Smooth muscle cell of the brain vasculature (primary cell): ENCODE measurements around the gene KIF26A.

Source experiments
- DNase-seq: peaks from one replicate; pipeline ENCODE4 v3.0.0-alpha.2; 2012; ENCODE audit warnings: low read depth, low spot score

Gene KIF26A

DNA sequence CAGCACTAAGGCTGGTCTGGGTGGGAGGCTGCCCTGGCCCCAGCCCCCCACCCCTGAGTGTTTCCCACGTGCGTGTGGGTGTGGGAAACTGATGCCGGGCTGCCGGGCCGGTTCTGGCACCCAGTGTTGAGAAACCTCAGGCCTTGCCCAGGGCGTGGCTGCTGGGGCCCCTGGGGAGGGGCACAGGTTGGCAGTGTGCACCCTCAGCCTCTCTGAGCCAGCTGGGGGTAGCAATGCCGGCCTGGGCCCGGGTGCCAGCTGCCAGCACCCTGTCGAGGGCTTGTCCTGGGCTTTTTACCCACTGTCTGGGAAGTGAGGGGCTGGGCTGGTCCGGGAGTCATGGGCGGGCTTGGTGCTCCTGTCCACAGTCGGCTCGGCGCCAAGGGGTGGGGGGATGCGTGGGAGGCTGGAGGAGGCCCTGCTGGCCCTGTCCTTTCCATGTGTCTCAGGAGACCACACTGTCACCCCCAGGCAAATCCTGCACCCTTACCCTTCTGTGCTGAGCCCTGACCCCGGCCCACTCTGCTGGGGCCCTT lies 37.2 kb upstream of the KIF26A start:
- no peak for DNase-seq

DNA sequence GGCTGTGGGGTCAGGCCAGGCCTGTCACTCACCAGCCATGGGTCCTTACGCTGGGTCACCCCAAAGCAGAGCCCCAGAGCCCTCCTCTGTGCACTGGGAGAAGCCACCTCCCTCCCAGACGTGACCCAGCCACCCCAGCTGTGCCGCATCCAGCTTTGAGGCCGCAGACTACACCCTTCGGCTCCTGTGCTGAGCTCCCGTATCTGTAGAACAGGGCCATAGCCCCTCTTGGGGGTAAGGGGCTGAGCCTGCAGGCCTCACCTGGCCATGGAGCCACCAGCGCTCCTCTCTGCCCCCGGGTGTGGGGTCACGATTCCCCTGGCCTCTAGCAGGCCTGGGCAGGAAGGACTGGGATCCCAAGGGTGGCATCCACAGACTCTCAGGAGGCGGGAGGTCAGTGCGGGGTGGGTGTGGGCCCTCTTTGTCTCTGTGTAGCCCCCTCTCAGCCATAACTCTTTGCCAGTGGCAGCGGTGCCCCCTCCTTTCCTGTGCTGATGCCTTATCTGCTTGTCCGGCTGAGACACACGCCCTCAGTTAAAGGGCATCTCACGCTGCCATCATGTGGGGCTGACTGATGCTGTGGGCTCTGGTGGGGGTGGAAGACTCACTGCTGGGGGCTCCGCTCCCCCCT lies 36.6 kb upstream of the KIF26A start:
- no peak for DNase-seq

DNA sequence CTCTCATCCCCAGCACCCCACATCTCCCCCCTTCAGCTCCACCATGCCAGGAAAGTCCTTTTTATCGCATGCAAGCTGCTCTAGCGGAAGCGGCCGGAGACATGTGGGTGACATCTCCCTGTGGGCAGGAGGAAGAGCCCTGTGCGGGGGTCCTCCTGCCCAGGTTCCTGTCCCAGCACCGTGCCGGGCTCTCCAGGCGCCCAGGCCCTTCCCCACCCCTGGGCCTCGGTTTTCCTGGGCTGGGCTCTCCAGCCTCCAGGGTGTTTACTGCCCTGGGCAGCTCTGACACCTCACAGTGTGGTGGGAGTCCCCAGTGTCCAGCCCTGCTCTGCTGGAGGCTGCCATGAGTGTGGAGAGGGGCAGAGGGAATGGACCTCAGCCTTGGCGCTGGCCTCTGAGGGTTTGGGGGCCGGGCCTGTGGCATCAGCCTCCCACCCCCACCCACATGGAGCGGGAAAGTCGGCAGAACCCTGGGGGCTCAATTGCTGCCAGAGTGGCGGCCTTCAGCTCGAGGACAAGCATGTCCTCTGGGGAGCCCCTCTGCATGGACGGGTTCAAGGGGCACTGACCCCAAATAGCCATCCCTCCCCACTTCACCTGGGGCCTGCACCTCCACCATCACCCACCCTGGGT lies 36.0 kb upstream of the KIF26A start:
- no peak for DNase-seq

DNA sequence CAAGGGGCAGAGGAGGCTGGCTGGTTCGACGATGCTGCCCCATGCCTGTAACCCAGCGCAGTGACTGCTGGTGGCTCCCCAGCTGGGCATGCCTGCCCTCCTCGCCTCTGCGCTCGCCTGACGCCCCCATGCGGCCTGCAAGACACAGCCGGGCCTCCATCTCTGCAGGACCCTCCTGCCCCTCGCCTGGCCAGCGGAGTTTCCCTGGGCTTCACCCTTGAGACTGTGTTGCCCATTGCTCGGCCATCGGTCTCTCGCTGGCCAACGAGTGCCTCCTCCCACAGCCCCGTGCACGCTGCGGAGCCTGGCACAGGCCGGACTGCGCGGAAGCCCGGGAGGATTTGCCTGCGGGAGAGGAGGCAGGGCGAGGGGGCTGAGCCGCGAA lies 35.3 kb upstream of the KIF26A start:
- DNase-seq = no peak

DNA sequence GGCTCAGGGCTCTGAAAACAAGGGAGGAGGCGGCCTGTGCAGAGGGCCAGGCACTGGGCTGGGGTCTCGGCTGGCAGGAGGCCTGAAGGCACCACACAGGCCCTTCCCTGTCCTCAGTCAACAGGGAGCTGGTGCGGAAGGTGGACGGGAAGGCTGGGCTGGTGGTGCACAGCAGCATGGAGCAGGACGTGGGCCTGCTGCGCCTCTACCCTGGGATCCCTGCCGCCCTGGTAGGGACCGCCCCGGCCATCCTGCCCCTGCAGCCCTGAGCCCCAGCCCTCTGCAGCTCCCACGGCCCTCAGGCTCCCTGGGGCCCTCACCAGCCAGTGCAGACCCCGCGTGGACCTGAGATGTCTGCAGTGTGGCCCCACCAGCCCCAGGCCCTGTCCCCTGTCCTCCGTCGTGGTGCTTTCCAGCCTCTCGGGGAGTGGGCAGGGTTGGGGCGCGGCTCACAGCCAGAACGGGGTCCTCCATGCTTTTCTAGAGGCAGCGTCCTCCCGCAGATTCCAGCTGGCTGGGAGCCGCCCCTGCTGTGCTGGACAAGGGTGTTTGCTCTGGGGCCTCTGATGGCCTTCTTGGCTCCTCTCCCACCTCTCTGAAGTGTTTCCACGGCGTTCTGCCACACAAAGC lies 34.8 kb upstream of the KIF26A start:
- DNase-seq = no peak

DNA sequence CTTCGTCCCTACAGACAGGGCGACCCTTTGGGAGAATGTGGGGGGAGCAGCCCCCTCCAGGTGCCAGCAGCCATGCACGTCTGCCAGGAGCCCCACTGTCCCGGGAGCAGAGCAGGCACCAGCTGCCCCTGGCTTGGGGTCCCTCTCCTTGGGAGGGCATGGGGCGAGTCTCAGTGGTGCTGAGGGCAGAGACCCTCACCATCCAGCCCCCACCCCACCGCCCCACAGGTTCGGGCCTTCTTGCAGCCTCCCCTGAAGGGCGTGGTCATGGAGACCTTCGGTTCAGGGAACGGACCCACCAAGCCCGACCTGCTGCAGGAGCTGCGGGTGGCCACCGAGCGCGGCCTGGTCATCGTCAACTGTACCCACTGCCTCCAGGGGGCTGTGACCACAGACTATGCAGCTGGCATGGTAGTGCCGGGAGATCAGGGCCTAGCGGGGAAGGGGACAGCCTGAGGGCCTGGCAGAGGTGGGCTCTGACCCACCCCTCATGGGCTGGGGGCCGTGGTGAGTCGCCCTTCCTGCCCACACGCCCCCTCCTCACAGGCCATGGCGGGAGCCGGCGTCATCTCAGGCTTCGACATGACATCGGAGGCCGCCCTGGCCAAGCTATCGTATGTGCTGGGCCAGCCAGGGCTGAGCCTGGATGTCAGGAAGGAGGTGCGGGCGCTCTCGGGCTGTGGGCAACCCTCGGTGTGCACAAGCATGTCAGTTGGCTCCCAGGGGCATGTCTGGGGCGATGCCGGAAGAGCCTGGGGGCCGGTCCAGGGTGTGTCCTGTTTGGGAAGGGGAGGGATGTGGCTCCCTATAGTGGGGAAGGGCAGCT lies 34.1 kb upstream of the KIF26A start:
- DNase-seq = no peak

DNA sequence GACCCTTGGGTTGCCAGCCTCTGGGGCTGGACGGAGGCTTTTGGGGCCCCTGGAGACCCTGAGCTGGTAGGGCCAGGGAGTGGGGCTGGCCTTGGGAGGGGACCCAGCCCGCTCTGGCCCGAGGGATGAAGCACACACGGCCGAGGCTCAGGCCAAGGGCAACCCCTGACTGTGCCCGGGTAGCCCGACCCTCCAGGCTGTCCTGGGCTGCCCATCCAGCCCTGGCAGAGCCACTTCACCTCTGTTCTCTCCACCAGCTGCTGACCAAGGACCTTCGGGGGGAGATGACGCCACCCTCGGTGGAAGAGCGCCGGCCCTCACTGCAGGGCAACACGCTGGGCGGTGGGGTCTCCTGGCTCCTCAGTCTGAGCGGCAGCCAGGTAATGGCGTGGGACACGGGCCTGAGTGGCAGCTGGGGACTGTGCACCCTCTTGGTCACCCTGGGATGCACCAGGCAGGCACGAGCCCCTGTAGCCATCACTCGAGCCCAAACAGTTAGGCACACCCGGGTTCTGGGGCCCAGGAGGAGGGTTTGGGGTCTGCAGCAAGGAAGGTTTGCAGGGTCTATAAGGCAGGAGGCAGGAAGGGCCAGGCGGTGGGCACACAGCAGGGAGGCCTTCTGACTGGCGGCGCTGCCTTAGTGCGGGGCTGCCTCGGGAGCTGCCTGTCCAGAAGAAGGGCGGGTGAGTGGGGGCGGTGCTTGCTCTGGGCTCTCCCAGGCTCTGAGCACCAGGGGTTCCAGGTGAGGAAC lies 33.1 kb upstream of the KIF26A start:
- DNase-seq = no peak

DNA sequence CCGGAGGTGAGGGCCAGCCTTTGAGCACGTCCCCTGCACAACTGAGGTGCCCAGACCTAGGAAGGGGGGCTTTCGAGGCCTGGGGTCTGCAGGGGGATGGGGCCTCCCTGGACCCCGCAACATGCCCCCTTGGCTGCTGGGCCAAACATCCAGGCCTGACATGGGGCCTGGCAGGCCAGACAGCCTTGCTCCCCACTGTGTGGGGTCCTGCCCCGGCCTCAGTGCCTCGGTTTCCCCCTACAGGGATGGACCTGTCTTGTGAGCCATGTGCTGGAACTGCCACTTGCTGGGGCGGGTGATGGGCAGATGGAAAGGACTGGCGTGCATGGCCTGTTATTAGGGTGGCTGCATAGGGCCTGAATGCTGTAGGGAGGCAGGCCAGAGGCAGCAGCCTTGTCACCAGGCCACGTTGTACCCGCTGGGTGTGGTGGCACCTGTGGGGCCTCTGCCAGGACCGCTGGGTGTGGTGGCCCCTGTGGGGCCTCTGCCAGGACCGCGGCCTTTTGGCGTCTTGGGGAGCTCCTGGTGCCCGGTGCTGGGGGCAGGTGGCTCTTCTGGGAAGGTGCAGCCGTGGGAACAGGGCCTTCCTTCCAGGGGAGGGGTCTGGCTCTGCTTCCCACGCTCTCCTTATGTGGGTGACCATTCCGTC lies 32.4 kb upstream of the KIF26A start:
- DNase-seq = no peak

DNA sequence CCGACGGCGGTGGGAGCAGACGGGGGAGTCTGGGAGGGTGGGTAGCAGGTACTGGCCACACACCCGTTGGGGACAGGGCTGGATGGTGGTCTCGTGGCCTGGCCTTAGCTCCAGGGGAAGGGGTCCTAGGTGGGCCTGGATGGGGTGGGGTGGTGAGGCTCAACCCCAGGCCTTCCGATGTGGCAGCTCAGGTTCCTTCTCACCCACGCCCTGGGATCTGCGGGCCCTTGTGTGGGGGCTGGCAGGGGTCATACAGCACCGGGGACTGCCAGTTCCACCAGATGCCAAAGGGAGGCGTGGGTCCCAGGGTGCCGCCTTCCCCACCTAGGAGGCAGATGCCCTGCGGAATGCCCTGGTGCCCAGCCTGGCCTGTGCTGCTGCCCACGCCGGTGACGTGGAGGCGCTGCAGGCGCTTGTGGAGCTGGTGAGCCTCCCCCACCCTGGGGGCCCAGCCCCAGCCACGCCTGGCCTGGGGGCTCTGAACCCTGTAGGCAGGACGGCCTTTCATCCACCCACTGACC lies 31.9 kb upstream of the KIF26A start:
- DNase-seq = no peak

DNA sequence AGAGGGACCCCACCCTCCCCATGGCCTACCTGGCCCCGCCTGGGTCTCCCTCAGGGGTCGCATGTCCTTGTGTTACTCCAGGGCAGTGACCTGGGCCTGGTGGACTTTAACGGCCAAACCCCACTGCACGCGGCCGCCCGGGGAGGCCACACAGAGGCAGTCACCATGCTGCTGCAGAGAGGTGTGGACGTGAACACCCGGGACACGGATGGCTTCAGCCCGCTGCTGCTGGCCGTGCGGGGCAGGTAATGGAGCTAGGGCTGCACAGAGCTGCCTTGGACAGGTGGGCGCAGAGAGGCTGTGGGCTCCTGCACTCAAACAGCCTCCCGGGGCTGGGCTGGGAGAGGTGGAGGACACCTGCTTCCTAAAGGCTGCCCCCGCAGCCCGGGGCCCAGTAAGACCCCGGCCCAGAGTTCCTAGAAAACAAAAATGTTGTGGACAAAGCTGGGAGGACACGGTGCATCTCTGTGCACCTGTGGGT lies 31.2 kb upstream of the KIF26A start:
- no peak for DNase-seq

DNA sequence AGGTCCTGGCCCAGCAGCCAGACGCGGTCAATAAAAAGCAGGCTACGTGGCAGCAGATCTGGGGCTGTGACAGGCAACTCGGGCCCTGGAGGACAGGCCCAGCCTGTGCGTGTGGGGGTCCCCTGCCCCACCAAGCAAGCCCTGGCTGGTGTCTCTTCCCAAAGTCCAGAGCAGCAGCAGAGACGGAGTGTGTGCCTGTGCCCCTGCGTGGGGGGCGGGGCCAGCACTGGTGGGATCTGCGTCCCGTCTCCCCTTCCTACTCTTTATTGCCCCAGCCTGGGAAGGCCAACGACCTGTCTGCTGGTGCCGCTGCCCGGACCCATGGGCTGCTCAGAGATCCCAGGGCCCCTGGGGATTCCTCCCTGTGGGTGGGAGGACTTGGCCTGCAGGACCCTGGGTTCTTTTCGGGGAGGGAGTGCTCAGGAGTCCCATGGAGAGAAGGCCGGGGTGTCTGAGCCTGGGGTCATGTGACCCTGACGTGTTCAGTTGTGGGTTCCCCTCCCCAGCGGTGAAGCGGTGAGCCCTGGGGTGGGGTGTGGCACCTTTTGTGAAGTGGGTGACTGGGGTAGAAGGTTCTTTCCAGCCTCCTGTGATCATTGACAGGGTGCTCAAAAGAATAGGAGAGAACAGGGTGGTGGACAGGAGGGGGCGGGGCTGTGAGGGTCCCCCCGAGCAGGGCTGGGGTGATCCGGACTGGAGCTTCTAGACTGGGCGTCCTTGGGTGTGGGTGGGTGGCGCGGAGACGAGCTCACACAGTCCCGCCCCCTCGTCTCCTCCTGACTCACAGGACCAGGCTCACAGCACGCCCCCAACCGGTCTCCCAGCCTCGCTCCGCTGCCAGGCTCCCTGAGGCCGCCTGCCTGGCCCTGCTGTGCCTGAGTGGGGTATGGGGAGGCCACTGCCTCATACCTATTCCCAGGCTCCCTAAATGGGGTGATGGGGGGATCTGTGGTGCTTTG lies 30.5 kb upstream of the KIF26A start:
- DNase-seq = no peak

DNA sequence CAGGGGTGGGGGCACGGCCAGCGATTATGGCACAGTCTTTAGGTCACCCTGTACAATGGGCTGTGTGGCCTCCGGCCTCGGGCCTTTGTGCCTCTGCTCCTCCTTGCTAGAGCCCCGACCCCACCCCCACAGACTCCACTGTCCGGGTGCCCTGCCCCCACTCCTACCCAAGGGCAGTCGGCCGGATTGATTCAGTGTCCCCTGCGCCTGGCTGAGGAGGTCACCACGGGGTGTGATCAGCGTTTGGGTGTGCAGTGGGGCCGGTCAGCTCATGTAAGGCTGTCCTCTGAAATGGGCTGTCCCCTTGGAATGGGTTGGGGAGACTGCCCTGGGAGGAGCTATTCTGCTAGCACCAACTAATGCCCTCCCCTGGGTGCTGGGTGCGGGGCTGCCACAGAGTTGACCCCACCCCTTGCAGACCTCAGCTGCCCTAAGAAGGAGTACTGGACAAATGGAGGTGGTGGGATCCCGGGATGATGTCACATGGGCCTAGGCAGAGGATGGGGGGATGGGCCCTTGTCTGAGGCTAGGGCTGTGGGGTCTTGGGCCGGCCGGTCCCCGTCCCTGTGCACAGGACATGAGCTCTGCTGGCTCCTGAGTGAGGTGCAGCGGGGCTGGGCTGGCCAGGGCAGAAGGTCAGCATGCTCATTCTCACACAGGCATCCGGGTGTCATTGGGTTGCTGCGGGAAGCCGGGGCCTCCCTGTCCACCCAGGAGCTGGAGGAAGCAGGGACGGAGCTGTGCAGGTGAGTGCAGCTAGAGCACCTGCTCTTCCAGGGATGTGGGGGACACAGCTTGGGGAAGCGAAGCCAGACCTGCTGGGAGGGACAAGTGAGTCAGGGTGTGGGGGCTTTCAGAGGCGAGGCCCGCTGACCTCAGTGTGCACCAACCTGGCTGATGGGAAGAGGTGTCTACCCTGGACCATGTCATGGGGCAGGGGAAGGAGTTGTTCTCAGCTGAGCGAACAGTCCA lies 29.5 kb upstream of the KIF26A start:
- no peak for DNase-seq

DNA sequence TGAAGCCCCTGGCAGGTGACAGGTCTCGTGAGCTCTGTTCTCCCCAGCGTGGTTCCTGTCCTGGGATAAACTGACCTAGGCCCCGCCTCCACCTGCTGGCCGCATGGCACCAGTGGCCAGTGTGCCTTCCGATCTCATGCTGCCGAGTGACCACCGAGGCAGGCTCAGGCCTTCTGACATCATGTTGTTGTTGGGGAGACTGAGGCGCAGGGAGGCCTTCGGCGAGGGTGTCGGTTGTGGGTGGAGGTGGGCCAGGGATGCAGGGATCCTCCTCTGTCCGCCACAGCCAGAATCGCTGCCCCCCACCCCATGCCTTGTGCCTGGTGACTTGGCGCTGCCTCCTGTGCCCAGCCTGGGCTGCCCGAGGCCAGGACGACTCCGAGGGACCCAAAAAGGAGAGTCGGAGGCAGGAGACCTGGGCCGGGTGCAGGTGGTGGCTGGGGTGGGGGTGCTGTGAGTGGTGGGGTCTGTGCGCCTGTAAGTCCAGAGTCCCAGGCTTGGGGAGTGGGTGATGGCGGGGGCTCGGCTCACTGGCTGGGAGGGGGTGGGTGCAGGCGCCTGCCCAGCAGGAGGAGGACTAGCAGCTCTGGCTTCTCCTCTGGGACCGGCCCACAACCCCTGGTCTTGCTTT lies 28.5 kb upstream of the KIF26A start:
- no peak for DNase-seq

DNA sequence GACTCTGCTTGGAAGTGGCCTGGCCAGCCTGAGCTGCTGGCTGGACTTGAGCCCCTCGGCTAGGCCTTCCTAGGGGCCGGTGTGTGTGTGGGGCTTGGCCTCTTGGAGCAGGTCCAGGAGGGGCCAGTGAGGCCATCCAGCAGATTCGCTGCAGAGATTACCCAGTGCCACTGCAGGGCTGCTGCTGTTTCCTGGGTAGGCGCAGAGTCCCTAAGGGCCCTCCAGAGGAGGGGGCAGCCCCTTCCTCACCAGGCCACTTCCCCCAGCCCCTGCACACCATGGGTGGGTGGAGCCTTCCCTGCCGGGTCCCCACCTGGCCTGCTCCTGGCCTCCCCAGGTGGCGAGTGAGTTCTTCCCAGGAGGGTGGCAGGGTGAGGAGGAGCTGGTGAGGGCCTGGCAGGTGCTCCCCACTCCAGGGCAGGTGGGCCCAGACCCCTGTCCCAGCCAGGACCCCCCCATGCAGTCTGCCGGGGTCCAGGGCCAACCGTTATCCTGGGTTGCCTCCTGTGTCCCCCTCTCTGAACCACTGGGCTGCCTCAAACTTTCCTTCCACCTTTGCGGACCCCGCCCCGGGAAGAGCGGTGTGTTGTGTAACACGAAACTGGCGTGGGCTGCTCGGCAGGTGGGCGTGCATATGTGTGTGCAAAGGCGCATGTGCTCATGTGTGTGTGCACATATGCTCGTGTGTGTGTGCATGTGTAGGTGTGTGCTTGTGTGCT lies 27.7 kb upstream of the KIF26A start:
- no peak for DNase-seq

DNA sequence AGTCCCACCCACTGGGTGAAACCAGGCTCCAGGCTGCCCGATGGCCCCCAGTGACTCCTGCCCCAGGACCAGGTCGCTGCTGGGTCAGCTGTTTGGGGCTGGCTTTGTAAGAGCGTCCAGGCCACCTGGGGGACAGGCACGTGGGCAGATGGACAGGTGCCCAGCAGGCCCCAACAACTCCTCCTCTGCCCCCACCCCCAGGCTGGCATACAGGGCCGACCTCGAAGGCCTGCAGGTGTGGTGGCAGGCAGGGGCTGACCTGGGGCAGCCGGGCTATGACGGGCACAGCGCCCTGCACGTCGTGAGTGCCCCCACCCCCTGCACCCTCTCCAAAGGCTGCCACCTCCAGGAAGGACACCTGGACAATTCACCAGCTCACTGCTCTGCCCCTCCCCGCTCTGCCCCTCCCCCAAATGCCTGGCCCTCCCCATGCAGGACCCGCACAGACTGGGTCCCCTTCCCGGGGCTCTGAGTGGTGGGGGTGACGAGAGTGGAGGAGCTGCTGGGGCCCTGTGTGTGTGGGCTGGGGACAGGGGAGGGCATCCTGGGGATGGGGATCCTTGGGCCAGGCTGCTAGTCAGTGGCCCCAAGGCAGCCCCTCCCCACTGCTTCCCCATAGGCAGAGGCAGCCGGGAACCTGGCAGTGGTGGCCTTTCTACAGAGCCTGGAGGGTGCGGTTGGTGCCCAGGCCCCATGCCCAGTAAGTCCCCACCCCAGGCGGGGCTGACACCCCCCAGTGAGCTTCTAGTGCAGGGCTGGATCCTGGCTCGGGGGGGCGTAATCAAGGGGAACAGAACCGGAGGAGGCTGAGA lies 26.9 kb upstream of the KIF26A start:
- no peak for DNase-seq

DNA sequence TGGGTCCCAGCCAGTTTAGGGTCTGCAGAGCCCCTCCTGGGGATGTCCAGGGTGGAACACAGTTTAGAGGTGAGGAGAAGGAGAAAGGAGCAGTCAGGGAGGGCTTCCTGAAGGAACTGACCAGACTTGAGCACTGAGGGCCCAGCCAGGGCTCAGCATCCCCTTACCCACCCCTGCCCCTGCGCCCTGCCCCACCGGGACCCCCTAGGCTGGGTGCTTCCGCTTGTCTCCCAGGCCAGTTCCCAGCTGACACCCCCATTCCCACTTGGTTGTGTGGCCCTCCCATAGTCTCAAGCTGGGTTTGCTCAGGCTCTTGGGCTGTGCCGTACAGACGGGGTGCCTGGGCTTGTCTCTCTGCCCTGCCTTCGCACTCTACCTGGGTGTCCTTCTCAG lies 26.3 kb upstream of the KIF26A start:
- no peak for DNase-seq
